Measurements from ENCODE around the gene TRMU. TPM values are rescaled to one million over a fixed set of nuclear protein-coding genes. Genes with fewer than 3 reads are reported as not detected.

Gene TRMU
- total and polyA plus RNA-seq, 10 donors, result 23.7 to 59.6 (median 43.3) TPM

- Histone ChIP-seq H3K9me3 (no peaks in the 10 kb centered on the region), H3K36me3 (peaks cover 0 to 36% (median 0%) of the 10 kb centered on the region in 6 donors), H3K4me3 (no peak overlapping the region), H3K27me3 (replicated peaks in 1 of 7) (peaks cover 0 to 5% (median 0%) of the 10 kb centered on the region in 7 donors), H3K27ac (no peak overlapping the region), H3K4me1 (peaks cover 10 to 38% (median 28%) of the 10 kb centered on the region in 6 donors)
- TF ChIP-seq CTCF (IDR thresholded peaks at IDR 0.05 in 8 of 11, conservative IDR thresholded peaks at IDR 0.05 in 3 of 11) (no peak), POLR2A (IDR thresholded peaks at IDR 0.05) (no peak), POLR2AphosphoS5 (IDR thresholded peaks at IDR 0.05) (no peak)
- intact Hi-C loops (cut with DNase I; ENCODE audit: low total_unique reads), result no loop called here
- WGBS, 5 donors, result 95 to 98% (median 97%) methylated on average over 13 of the region's 13 CpGs
- peak; percentile 68 for DNase-seq
Observed at GRCh38 chr22:46299101-46299500, 36.4 kb upstream of the TRMU start.

- H3K27ac ChIP-seq, result no peak overlapping the region
- H3K27me3 ChIP-seq (replicated peaks in 1 of 7), result peaks cover 0 to 5% (median 0%) of the 10 kb centered on the region in 7 donors
- intact Hi-C loops (cut with DNase I; ENCODE audit: low total_unique reads), result no loop called here
- H3K4me1 ChIP-seq, result peaks cover 10 to 28% (median 22%) of the 10 kb centered on the region in 6 donors
- H3K36me3 ChIP-seq, result peaks cover 0 to 36% (median 0%) of the 10 kb centered on the region in 6 donors
- DNase-seq, result peak; percentile 55
- H3K4me3 ChIP-seq, result no peak overlapping the region
- TF ChIP-seq POLR2AphosphoS5 (IDR thresholded peaks at IDR 0.05), result no peak
- no peak for TF ChIP-seq CTCF (IDR thresholded peaks at IDR 0.05 in 8 of 11, conservative IDR thresholded peaks at IDR 0.05 in 3 of 11)
- no peak for TF ChIP-seq POLR2A (IDR thresholded peaks at IDR 0.05)
- 94 to 99% (median 97%) methylated on average over 7 of the region's 7 CpGs for WGBS, 5 donors
- H3K9me3 ChIP-seq, result no peaks in the 10 kb centered on the region
Observed at GRCh38 chr22:46300491-46300890, 35.0 kb upstream of the TRMU start.

GRCh38 chr22:46303347-46303965, 32.1 kb upstream of the TRMU start:
- H3K27me3 ChIP-seq (replicated peaks in 1 of 7), result no peaks in the 10 kb centered on the region
- TF ChIP-seq POLR2A (IDR thresholded peaks at IDR 0.05) (no peak), POLR2AphosphoS5 (IDR thresholded peaks at IDR 0.05) (no peak), CTCF (IDR thresholded peaks at IDR 0.05 in 8 of 11, conservative IDR thresholded peaks at IDR 0.05 in 3 of 11) (no peak)

GRCh38 chr22:46308283-46308988, 27.1 kb upstream of the TRMU start:
- 92 to 97% (median 97%) methylated on average over 17 to 23 of the region's 23 CpGs for WGBS, 5 donors

More at GRCh38 chr22:46303347-46303965, 32.1 kb upstream of the TRMU start:
- H3K4me1 ChIP-seq, result no peaks in the 10 kb centered on the region
- WGBS, 5 donors, result 93 to 98% (median 94%) methylated on average over 7 of the region's 7 CpGs
- intact Hi-C loops (cut with DNase I; ENCODE audit: low total_unique reads), result no loop called here
- no peak overlapping the region for H3K27ac ChIP-seq
- H3K9me3 ChIP-seq, result no peaks in the 10 kb centered on the region
- H3K4me3 ChIP-seq, result no peak overlapping the region
- no peak for DNase-seq
- peaks cover 0 to 39% (median 0%) of the 10 kb centered on the region in 6 donors for H3K36me3 ChIP-seq

More at GRCh38 chr22:46308283-46308988, 27.1 kb upstream of the TRMU start:
- H3K36me3 ChIP-seq, result peaks cover 0 to 42% (median 0%) of the 10 kb centered on the region in 6 donors
- H3K9me3 ChIP-seq, result no peaks in the 10 kb centered on the region
- TF ChIP-seq CTCF (IDR thresholded peaks at IDR 0.05 in 8 of 11, conservative IDR thresholded peaks at IDR 0.05 in 3 of 11), result no peak
- TF ChIP-seq POLR2AphosphoS5 (IDR thresholded peaks at IDR 0.05), result no peak
- TF ChIP-seq POLR2A (IDR thresholded peaks at IDR 0.05), result no peak
- H3K4me3 ChIP-seq, result no peak overlapping the region
- peak; percentile 49 for DNase-seq
- no peaks in the 10 kb centered on the region for H3K4me1 ChIP-seq
- H3K27me3 ChIP-seq (replicated peaks in 1 of 7), result no peaks in the 10 kb centered on the region
- H3K27ac ChIP-seq, result no peak overlapping the region
- intact Hi-C loops (cut with DNase I; ENCODE audit: low total_unique reads), result no loop called here
